Activated CD4-positive, alpha-beta memory T cell treated with anti-CD3 and anti-CD28 coated beads for 36 hours (primary cell): ENCODE measurements around the gene TBPL2. TPM values are rescaled to one million over a fixed set of nuclear protein-coding genes. Genes with fewer than 3 reads are reported as not detected.
"Not testable (repeated sequence)": the region's sequence is repeated elsewhere in the genome, so short reads cannot be mapped to it uniquely, and the experiment has no call there.

Source experiments
- CTCF ChIA-PET: fragments of 350-600 bp; sonication (Branson Sonifier 250); formaldehyde crosslinking; loops from one replicate; lab custom pipeline; 2021; ENCODE audit warnings: antibody characterized with exemption, inconsistent platforms; lab: Charles Lee
- POLR2A ChIA-PET: fragments of 350-600 bp; sonication (Branson Sonifier 250); formaldehyde crosslinking; loops from one replicate; lab custom pipeline; 2021; ENCODE audit warnings: antibody characterized with exemption; lab: Charles Lee
- DNase-seq: peaks from one replicate; pipeline ENCODE4 v3.0.0-alpha.2; 2020
- H3K27ac Mint-ChIP-seq: one replicate; pipeline ENCODE4 v1.8.0; 2021; ENCODE audit warnings: mixed read lengths
- H3K27me3 Mint-ChIP-seq: one replicate; pipeline ENCODE4 v1.8.0; 2021; ENCODE audit warnings: mixed read lengths
- H3K36me3 Mint-ChIP-seq: one replicate; pipeline ENCODE4 v1.8.0; 2021; ENCODE audit warnings: mixed read lengths
- H3K4me1 Mint-ChIP-seq: one replicate; pipeline ENCODE4 v1.8.0; 2021; ENCODE audit warnings: low read depth, mixed read lengths
- H3K4me3 Mint-ChIP-seq: one replicate; pipeline ENCODE4 v1.8.0; 2021; ENCODE audit warnings: mild to moderate bottlenecking, mixed read lengths
- H3K9me3 Mint-ChIP-seq: one replicate; pipeline ENCODE4 v1.8.0; 2021; ENCODE audit warnings: mixed read lengths
- intact Hi-C: fragments of 100-400 bp; cut with micrococcal nuclease; formaldehyde crosslinking; loops from one replicate; pipeline ENCODE4 v1.15.1; 2023
- total RNA-seq, 2 experiments: library from RNA; stranded (reverse); gene quantifications; one replicate each; pipeline ENCODE4 v1.2.3, GENCODE V29; 2021

TBPL2 gene
- total RNA-seq, 2 experiments from 2014 or later = not detected

GRCh38 chr14:55399852-55400251 lies 40.6 kb downstream of the TBPL2 start:
- Mint-ChIP-seq H3K27ac (no peak overlapping the region), H3K4me3 (no peak overlapping the region), H3K36me3 (peaks cover 6% of the 10 kb centered on the region), H3K9me3 (no peaks in the 10 kb centered on the region), H3K4me1 (peaks cover 42% of the 10 kb centered on the region), H3K27me3 (no peaks in the 10 kb centered on the region)
- intact Hi-C loops = no loop called here
- DNase-seq = no peak
- ChIA-PET POLR2A (no interaction called here), CTCF (no interaction called here)

- CTCF ChIA-PET = no interaction called here
- H3K27ac Mint-ChIP-seq = no peak overlapping the region
- no peak for DNase-seq
- peaks cover 35% of the 10 kb centered on the region for H3K4me1 Mint-ChIP-seq
- H3K4me3 Mint-ChIP-seq = no peak overlapping the region
- intact Hi-C loops = no loop called here
- peaks cover 6% of the 10 kb centered on the region for H3K36me3 Mint-ChIP-seq
- POLR2A ChIA-PET = no interaction called here
- H3K27me3 Mint-ChIP-seq = no peaks in the 10 kb centered on the region
- no peaks in the 10 kb centered on the region for H3K9me3 Mint-ChIP-seq
Observed at GRCh38 chr14:55399183-55399582, 41.2 kb downstream of the TBPL2 start.

DNA sequence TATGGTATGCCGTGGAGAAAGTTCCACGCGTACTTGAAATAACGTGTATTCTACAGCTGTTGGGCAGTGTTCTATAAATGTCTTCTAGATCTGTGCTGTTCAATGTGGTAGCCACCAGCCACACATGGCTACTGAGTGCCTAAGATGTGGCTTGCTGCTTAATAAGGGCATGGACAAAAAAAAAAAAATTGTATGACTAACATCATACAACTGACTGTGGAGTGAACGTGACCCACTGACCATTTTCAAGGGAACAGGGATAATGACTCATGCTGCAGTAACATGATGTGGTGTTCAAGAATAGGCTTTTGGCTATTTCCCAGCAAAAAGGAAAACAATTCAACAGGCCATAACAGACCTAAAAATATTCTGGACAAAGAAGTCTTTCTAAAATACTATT lies 41.7 kb downstream of the TBPL2 start:
- Mint-ChIP-seq H3K27me3 (no peaks in the 10 kb centered on the region), H3K9me3 (no peaks in the 10 kb centered on the region), H3K4me3 (no peak overlapping the region), H3K27ac (no peak overlapping the region), H3K4me1 (peaks cover 31% of the 10 kb centered on the region), H3K36me3 (peaks cover 6% of the 10 kb centered on the region)
- ChIA-PET CTCF (no interaction called here), POLR2A (no interaction called here)
- intact Hi-C loops = no loop called here
- DNase-seq = no peak

- Mint-ChIP-seq H3K36me3 (peaks cover 28% of the 10 kb centered on the region), H3K4me3 (no peak overlapping the region), H3K27ac (peak overlapping the region; percentile 53), H3K27me3 (no peaks in the 10 kb centered on the region), H3K9me3 (no peaks in the 10 kb centered on the region), H3K4me1 (peaks cover 49% of the 10 kb centered on the region)
- ChIA-PET CTCF (interaction anchor here (1.6 kb wide), 1 partner anchor 117 kb away, joined by 3 read pairs; no protein-coding TSS in a partner anchor), POLR2A (no interaction called here)
- DNase-seq = no peak
- intact Hi-C loops = loop anchor here (5.0 kb wide), 1 partner anchor 57 kb away; no protein-coding TSS in a partner anchor
Observed at GRCh38 chr14:55389330-55389729, 51.1 kb downstream of the TBPL2 start.

DNA sequence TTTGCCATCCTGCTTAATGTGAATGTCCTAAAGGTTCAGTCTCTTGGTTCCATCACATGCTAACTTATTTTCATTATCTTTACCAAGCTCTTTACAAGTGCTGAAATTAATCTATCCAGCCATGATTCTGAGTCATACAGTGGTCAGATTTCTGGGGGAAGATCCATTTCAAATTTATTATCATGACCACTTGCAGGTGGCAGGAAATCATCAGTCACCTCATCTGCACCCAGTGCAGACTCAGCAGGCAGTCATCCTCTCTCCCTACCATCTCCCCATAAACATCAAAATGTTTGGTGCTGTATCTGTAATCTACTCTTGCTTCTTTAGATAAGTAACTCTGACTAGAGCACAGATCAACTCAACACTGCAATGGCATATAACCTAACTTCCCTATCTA lies 52.3 kb downstream of the TBPL2 start:
- no peaks in the 10 kb centered on the region for H3K9me3 Mint-ChIP-seq
- H3K36me3 Mint-ChIP-seq = peaks cover 30% of the 10 kb centered on the region
- intact Hi-C loops = loop anchor here (5.0 kb wide), 1 partner anchor 56 kb away; no protein-coding TSS in a partner anchor
- peaks cover 51% of the 10 kb centered on the region for H3K4me1 Mint-ChIP-seq
- ChIA-PET POLR2A (no interaction called here), CTCF (interaction anchor here (0.9 kb wide), 1 partner anchor 175 kb away, joined by 3 read pairs; no protein-coding TSS in a partner anchor)
- no peak overlapping the region for H3K4me3 Mint-ChIP-seq
- no peaks in the 10 kb centered on the region for H3K27me3 Mint-ChIP-seq
- DNase-seq = peak; percentile 54
- H3K27ac Mint-ChIP-seq = peak overlapping the region; percentile 90

DNA sequence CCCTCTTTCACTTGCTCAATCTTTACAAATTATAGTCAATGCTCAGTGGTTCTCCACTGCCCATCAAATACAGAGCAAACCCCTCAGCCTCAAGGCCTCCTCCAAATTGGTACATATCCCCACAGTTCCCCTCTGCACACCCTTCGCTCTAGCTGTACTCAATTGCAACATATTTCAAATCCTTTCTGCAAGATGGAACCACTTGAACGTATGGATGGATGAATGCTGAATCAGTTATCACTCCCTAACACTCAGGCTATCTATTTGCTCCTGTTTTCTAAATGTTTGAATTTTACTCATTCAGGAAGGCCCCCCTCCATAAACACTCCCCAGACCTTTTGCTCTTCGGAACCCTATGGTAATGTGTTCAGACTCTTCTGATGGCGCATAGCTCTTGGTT lies 53.3 kb downstream of the TBPL2 start:
- ChIA-PET POLR2A (interaction anchor here (2.2 kb wide), 1 partner anchor 13 kb away, joined by 6 read pairs; no protein-coding TSS in a partner anchor), CTCF (interaction anchor here (0.9 to 2.1 kb wide), 2 partner anchors 116 to 174 kb away, joined by 3 to 7 read pairs; no protein-coding TSS in a partner anchor)
- H3K36me3 Mint-ChIP-seq = peaks cover 32% of the 10 kb centered on the region
- no peaks in the 10 kb centered on the region for H3K27me3 Mint-ChIP-seq
- intact Hi-C loops = loop anchor here (5.0 kb wide), 1 partner anchor 55 kb away; no protein-coding TSS in a partner anchor
- peak overlapping the region; percentile 30 for H3K4me3 Mint-ChIP-seq
- H3K27ac Mint-ChIP-seq = peak overlapping the region; percentile 90
- DNase-seq = no peak
- peaks cover 53% of the 10 kb centered on the region for H3K4me1 Mint-ChIP-seq
- no peaks in the 10 kb centered on the region for H3K9me3 Mint-ChIP-seq

DNA sequence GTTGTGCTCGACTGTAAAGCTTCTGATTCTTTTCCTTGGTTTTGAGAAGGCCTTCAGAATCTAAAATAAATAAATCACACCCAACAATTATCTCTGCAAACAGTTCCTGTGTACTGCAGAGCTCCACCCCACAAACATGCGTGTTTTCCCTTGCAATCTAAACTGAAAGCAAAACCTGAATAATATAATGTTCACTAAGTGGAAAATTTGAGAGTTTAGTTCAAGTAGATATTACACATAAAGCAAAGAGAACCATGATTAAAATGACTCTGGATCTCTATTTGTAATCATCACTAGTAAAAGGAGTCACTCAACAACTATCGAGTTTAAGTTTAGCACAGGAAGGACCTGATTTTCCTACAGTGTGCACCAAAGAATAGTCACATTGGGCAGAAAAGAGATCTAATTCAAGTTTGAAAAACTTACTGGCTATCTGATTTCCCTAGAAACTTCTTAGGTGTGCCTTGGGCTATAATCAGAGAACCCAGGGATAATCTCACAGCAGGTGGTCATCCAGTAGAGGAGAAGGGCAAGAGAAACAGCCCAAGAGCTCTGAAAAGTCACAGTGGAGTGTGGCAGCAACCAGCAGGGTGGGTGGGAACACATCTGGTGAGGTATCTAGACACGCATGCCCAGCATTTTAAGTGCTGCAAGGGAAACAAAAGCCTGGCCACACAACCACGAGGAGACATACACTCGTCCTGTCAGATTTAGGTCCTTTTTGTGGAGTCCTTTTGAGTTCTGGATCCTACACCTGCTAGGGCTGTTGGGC lies 54.2 kb downstream of the TBPL2 start:
- Mint-ChIP-seq H3K4me1 (peaks cover 59% of the 10 kb centered on the region), H3K9me3 (no peaks in the 10 kb centered on the region), H3K27me3 (no peaks in the 10 kb centered on the region), H3K27ac (peak overlapping the region; percentile 90), H3K4me3 (peak overlapping the region; percentile 56), H3K36me3 (peaks cover 39% of the 10 kb centered on the region)
- peak; percentile 39 for DNase-seq
- intact Hi-C loops = loop anchor here (1.0 to 5.0 kb wide), 4 partner anchors 12 to 195 kb away; no protein-coding TSS in a partner anchor
- POLR2A ChIA-PET = interaction anchor here (0.6 to 2.2 kb wide), 4 partner anchors 12 to 114 kb away, joined by 3 to 8 read pairs (median 5); no protein-coding TSS in a partner anchor
- CTCF ChIA-PET = interaction anchor here (0.8 to 2.1 kb wide), 7 partner anchors 12 to 140 kb away, joined by 3 to 7 read pairs (median 4); no protein-coding TSS in a partner anchor

DNA sequence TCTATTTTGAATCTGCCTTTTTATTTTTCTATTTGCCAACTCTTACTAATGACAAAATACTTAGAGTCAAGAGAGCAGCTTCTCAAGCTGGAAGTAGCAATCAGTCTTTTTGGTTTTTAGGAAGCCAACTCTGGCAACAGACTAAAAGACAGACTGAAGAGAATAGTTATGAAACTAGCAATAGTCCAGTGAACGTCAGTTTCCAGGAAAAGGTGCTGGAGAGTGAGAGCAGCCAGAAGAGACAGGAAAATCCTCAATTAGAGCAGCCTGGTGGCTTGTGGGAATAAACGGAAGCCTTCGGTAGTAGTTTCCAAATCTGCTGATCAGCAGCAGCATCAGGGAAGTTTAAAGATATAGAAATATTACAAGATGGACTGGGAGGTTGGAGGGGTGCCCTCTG lies 55.9 kb downstream of the TBPL2 start:
- H3K4me3 Mint-ChIP-seq = no peak overlapping the region
- peaks cover 44% of the 10 kb centered on the region for H3K36me3 Mint-ChIP-seq
- CTCF ChIA-PET = interaction anchor here (0.9 to 1.1 kb wide), 2 partner anchors 29 to 114 kb away, joined by 4 to 5 read pairs; no protein-coding TSS in a partner anchor

GRCh38 chr14:55383541-55384140 lies 56.8 kb downstream of the TBPL2 start:
- no peaks in the 10 kb centered on the region for H3K27me3 Mint-ChIP-seq
- CTCF ChIA-PET = interaction anchor here (0.9 to 1.1 kb wide), 2 partner anchors 28 to 113 kb away, joined by 4 to 5 read pairs; no protein-coding TSS in a partner anchor
- peaks cover 38% of the 10 kb centered on the region for H3K36me3 Mint-ChIP-seq
- intact Hi-C loops = no loop called here
- no peak for DNase-seq
- no peak overlapping the region for H3K27ac Mint-ChIP-seq
- peaks cover 51% of the 10 kb centered on the region for H3K4me1 Mint-ChIP-seq
- H3K9me3 Mint-ChIP-seq = no peaks in the 10 kb centered on the region
- POLR2A ChIA-PET = no interaction called here
- no peak overlapping the region for H3K4me3 Mint-ChIP-seq

More for the DNA sequence above, 55.9 kb downstream of the TBPL2 start:
- DNase-seq = no peak
- POLR2A ChIA-PET = no interaction called here
- intact Hi-C loops = no loop called here
- no peaks in the 10 kb centered on the region for H3K9me3 Mint-ChIP-seq
- peak overlapping the region; percentile 15 for H3K27ac Mint-ChIP-seq
- no peaks in the 10 kb centered on the region for H3K27me3 Mint-ChIP-seq
- H3K4me1 Mint-ChIP-seq = peaks cover 60% of the 10 kb centered on the region

DNA sequence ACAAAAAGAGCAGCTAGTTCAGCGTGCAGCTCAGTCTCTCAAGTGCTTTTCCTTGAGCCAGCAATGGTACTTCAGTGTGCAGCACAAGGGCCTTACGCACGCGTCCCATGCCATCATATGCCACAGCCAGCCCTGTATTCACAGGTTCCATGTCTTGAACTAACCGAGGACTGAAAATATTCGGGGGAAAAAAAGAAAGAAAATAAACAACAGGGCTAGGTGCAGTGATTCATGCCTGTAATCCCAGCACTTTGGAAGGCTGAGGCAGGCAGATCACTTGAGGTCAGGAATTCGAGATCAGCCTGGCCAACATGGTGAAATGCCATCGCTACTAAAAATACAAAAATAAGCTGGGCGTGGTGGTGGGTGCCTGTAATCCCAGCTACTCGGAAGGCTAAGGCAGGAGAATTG lies 57.4 kb downstream of the TBPL2 start:
- H3K4me3 Mint-ChIP-seq, intact Hi-C loops, H3K27ac Mint-ChIP-seq, H3K27me3 Mint-ChIP-seq, DNase-seq, H3K9me3 Mint-ChIP-seq: not testable (repeated sequence)
- Mint-ChIP-seq H3K4me1 (peaks cover 46% of the 10 kb centered on the region), H3K36me3 (peaks cover 35% of the 10 kb centered on the region)
- CTCF ChIA-PET = interaction anchor here (0.6 to 1.8 kb wide), 2 partner anchors 29 to 651 kb away, joined by 3 to 6 read pairs; no protein-coding TSS in a partner anchor
- POLR2A ChIA-PET = interaction anchor here (0.6 kb wide), 1 partner anchor 11 kb away, joined by 3 read pairs; no protein-coding TSS in a partner anchor

GRCh38 chr14:55382483-55382882 lies 57.9 kb downstream of the TBPL2 start:
- DNase-seq = no peak
- Mint-ChIP-seq H3K27ac (no peak overlapping the region), H3K36me3 (peaks cover 38% of the 10 kb centered on the region), H3K4me1 (peaks cover 42% of the 10 kb centered on the region), H3K4me3 (no peak overlapping the region), H3K9me3 (no peaks in the 10 kb centered on the region), H3K27me3 (no peaks in the 10 kb centered on the region)
- intact Hi-C loops = no loop called here
- ChIA-PET POLR2A (interaction anchor here (0.6 kb wide), 1 partner anchor 11 kb away, joined by 3 read pairs; no protein-coding TSS in a partner anchor), CTCF (interaction anchor here (0.6 to 1.8 kb wide), 3 partner anchors 28 to 652 kb away, joined by 3 to 6 read pairs (median 3); no protein-coding TSS in a partner anchor)
